Large intestine (tissue), 12 donors: ENCODE results near the gene ECSIT. TPM values are rescaled to one million over a fixed set of nuclear protein-coding genes. Genes with fewer than 3 reads are reported as not detected.
"Not testable (repeated sequence)": the region's sequence is repeated elsewhere in the genome, so short reads cannot be mapped to it uniquely, and the experiment has no call there.

Source experiments
- DNase-seq, 2 donors: peaks; one replicate each; pipeline versions ENCODE4 v3.0.0 to v3.0.0-alpha.2; 2013
- H3K27ac ChIP-seq: one replicate; pipeline ENCODE4 v1.5.1; 2013; ENCODE audit warnings: low read length
- H3K27me3 ChIP-seq: 2 replicates; pipeline ENCODE4 v1.6.1; 2013; ENCODE audit warnings: low read length; ENCODE audit not compliant: control insufficient read depth, insufficient read depth
- H3K36me3 ChIP-seq: 2 replicates; pipeline ENCODE4 v1.6.1; 2013; ENCODE audit warnings: low read length; ENCODE audit not compliant: control insufficient read depth, insufficient read depth
- H3K4me1 ChIP-seq: one replicate; pipeline ENCODE4 v1.6.1; 2013; ENCODE audit warnings: low read length; ENCODE audit not compliant: control insufficient read depth, insufficient read depth
- H3K4me3 ChIP-seq: one replicate; pipeline ENCODE4 v1.5.1; 2013; ENCODE audit warnings: low read length
- H3K9me3 ChIP-seq: one replicate; pipeline ENCODE4 v1.6.1; 2013; ENCODE audit warnings: mild to moderate bottlenecking, low read depth, low read length, moderate library complexity; ENCODE audit not compliant: control insufficient read depth
- WGBS: methylation state at CpG from one replicate; pipeline ENCODE4 v1.1.5; 2013; ENCODE audit warnings: low lambda C conversion rate; ENCODE audit not compliant: insufficient coverage; 5-methylcytosine and 5-hydroxymethylcytosine counted together
- long read RNA-seq, 11 donors: transcript quantifications; one replicate each; lab custom pipeline, GENCODE V29; 2026
- polyA plus RNA-seq: library from polyadenylated mRNA; unstranded; fragments of 120-200 nt; gene quantifications from one replicate; pipeline ENCODE4 v1.2.1, GENCODE V29; 2013

Gene ECSIT, protein sequence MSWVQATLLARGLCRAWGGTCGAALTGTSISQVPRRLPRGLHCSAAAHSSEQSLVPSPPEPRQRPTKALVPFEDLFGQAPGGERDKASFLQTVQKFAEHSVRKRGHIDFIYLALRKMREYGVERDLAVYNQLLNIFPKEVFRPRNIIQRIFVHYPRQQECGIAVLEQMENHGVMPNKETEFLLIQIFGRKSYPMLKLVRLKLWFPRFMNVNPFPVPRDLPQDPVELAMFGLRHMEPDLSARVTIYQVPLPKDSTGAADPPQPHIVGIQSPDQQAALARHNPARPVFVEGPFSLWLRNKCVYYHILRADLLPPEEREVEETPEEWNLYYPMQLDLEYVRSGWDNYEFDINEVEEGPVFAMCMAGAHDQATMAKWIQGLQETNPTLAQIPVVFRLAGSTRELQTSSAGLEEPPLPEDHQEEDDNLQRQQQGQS
- polyA plus RNA-seq: 43.2 TPM
- long read RNA-seq, donor 1, transcript ECSIT-202 (8 exons, 1,700 nt): major isoform, 5 of 9 reads
- long read RNA-seq, donor 1, partial matches to known transcripts: 0 of 9 reads
- long read RNA-seq, donor 1, other reads (novel, unspliced or antisense): 0 of 9 reads
- long read RNA-seq, donor 2, transcript ECSIT-202 (8 exons, 1,700 nt): major isoform, 8 of 12 reads
- long read RNA-seq, donor 2, partial matches to known transcripts: 0 of 12 reads
- long read RNA-seq, donor 2, other reads (novel, unspliced or antisense): 0 of 12 reads
- long read RNA-seq, donor 3: 0 reads
- long read RNA-seq, donor 4, partial matches to known transcripts: 0 of 2 reads
- long read RNA-seq, donor 4, other reads (novel, unspliced or antisense): 0 of 2 reads
- long read RNA-seq, donor 5, transcript ECSIT-202 (8 exons, 1,700 nt): major isoform, 7 of 12 reads
- long read RNA-seq, donor 5, partial matches to known transcripts: 0 of 12 reads
- long read RNA-seq, donor 5, other reads (novel, unspliced or antisense): 0 of 12 reads
- long read RNA-seq, donor 6, transcript ECSIT-202 (8 exons, 1,700 nt): major isoform, 13 of 19 reads
- long read RNA-seq, donor 6, partial matches to known transcripts: 0 of 19 reads
- long read RNA-seq, donor 6, other reads (novel, unspliced or antisense): 0 of 19 reads
- long read RNA-seq, donor 7, partial matches to known transcripts: 0 of 6 reads
- long read RNA-seq, donor 7, other reads (novel, unspliced or antisense): 0 of 6 reads
- long read RNA-seq, donor 8, transcript ECSIT-202 (8 exons, 1,700 nt): major isoform, 13 of 22 reads
- long read RNA-seq, donor 8, transcript ECSIT-205 (2 exons, 607 nt): minor isoform, 5 of 22 reads
- long read RNA-seq, donor 8, partial matches to known transcripts: 0 of 22 reads
- long read RNA-seq, donor 8, other reads (novel, unspliced or antisense): 0 of 22 reads
- long read RNA-seq, donor 9, transcript ECSIT-202 (8 exons, 1,700 nt): major isoform, 13 of 16 reads
- long read RNA-seq, donor 9, partial matches to known transcripts: 0 of 16 reads
- long read RNA-seq, donor 9, other reads (novel, unspliced or antisense): 0 of 16 reads
- long read RNA-seq, donor 10, transcript ECSIT-202 (8 exons, 1,700 nt): major isoform, 13 of 17 reads
- long read RNA-seq, donor 10, partial matches to known transcripts: 0 of 17 reads
- long read RNA-seq, donor 10, other reads (novel, unspliced or antisense): 0 of 17 reads
- long read RNA-seq, donor 11, partial matches to known transcripts: 0 of 5 reads
- long read RNA-seq, donor 11, other reads (novel, unspliced or antisense): 0 of 5 reads

DNA sequence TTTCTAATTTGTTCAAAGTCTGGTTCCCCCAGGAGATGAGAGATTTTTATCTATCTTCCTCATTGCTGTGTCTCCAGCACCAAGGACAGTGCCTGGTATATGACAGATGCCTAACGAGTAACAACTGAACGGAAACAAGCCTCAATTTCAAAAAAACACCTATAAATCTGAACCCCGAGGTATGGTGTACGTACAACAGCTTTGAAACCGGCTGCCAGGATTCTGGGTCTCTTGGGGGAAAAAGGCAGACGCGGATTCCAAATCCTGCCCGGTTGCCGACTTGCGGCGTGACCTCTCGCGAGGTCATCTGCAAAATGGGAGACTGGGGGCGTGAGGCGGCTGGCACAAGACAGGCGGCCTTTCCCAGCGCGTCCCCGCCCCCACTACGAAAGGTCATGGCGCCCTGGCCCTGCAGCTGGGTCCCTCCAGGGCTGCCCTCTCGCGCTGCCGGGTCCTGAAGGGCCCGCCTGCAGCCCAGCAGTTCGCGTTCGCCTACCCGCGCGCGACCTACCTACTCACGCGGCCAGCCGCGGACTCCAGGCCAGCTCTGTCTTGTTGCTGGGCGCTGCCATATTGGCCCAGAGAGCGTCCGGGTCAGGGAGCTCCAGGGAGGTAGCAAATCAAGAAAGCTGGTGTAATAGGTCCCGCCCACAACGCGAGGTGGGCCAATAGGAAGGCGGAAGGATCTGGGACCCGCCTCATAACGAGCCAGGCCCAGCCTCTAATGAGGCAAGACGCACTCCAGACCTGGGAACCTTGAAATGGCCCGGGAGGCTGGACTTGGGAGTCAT is at the start of gene ECSIT:
Gene ECSIT (minus strand): TSS at position 584 of the 791 bp plus-strand sequence. CDS start 9,964 bp downstream, outside the sequence.
- Histone ChIP-seq H3K27ac (peak within 1 kb of the TSS; percentile 94), H3K27me3 (no peaks in the 10 kb centered on the region), H3K36me3 (peaks cover 2% of the 10 kb centered on the region), H3K9me3 (no peaks in the 10 kb centered on the region), H3K4me1 (peaks cover 10% of the 10 kb centered on the region), H3K4me3 (peak within 1 kb of the TSS; percentile 99)
- no CpG with 5 or more reads among the region's 47 CpGs for WGBS
- peak; percentile 98 to 99 for DNase-seq

DNA sequence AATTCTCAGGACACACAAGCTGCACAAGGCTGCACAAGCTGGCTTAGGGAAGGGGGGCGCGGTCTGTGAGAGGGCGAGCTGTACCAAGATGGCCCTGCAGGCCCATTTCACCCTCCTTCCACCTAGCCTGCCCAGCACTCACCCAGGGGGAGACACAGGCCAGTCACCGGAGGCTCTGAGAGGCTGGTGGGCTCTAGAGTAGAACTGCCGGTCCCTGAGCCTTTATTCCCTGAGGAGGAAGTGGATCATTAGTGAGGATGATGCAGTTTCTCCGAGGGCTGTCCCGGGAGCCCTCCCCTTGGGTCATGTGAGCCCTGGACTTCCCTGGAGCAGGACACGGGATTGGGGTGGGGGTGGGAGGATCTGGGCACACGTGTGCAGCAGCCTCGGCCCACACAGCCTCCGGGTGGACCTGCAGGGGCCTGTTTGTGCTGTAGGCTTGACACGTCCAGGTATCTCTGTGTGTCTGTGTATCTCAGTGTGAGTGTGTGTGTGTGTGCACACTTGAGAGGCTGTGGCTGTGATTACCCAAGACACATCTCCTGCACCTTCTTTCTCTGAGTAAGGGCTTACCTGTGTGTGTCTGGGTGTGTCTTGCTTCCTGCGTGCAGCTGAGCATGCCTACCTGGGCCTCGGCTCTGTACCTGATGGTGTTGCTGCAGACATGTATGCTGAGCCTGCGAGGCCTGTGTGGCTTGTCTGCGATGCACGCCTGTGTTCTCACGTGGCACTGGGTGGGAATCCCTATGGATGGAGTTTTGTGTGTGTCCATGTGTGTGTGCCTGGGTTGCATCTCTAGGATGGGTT is 48.7 kb upstream of the ECSIT start, which contains the start of gene ACP5:
Gene ACP5 (minus strand): TSS at position 195 of the 807 bp plus-strand sequence. CDS start 328 bp downstream, outside the sequence.
- H3K4me1 ChIP-seq: no peaks in the 10 kb centered on the region
- peak; percentile 61 to 73 for DNase-seq
- H3K4me3 ChIP-seq: peak within 1 kb of the TSS; percentile 78
- no peaks in the 10 kb centered on the region for H3K9me3 ChIP-seq
- peak within 1 kb of the TSS; percentile 96 for H3K27ac ChIP-seq
- H3K27me3 ChIP-seq: no peaks in the 10 kb centered on the region
- WGBS: no CpG with 5 or more reads among the region's 18 CpGs
- peaks cover 21% of the 10 kb centered on the region for H3K36me3 ChIP-seq

DNA sequence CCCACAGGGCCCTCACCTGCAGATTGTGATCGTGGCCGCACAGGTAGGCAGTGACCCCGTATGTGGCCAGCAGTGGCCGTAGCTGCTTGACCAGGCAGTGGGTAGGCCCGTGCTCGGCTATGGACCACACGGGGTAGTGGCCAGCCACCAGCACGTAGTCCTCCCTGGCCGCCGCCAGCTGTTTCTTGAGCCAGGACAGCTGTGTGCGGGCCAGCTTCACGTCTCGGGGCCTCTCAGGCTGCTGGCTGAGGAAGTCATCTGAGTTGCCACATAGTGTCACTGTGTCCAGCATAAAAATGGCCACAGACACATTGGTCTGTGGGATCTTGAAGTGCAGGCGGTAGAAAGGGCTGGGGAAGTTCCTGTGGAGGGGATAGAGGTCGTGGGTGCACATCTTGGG is 47.3 kb upstream of the ECSIT start:
- no peaks in the 10 kb centered on the region for H3K4me1 ChIP-seq
- WGBS: no CpG with 5 or more reads among the region's 15 CpGs
- no peaks in the 10 kb centered on the region for H3K27me3 ChIP-seq
- H3K27ac ChIP-seq: no peak overlapping the region
- no peak overlapping the region for H3K4me3 ChIP-seq
- H3K9me3 ChIP-seq: no peaks in the 10 kb centered on the region
- peaks cover 21% of the 10 kb centered on the region for H3K36me3 ChIP-seq
- DNase-seq: no peak

DNA sequence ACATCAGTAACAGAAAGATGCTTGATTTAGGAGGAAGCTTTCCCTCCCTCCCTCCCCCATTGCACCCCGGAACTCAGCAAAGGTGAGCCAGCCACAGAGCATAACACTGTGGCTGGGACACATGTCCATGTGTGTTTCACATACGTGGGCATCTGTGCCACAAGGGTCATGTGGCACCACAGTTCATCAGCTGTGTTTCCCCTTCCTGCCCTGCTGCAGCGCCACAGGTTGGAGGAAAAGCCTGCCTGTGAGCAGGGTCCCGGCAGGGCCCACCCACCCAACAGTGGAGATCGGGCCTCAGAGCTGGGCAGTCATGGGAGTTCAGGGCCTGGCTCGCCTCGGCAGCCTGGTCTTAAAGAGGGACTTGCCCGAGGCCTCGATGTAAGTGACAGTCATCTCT is 45.8 kb upstream of the ECSIT start:
- peaks cover 21% of the 10 kb centered on the region for H3K36me3 ChIP-seq
- H3K4me3 ChIP-seq: no peak overlapping the region
- DNase-seq: no peak
- no CpG with 5 or more reads among the region's 9 CpGs for WGBS
- H3K27ac ChIP-seq: no peak overlapping the region
- H3K9me3 ChIP-seq: no peaks in the 10 kb centered on the region
- H3K4me1 ChIP-seq: no peaks in the 10 kb centered on the region
- no peaks in the 10 kb centered on the region for H3K27me3 ChIP-seq

DNA sequence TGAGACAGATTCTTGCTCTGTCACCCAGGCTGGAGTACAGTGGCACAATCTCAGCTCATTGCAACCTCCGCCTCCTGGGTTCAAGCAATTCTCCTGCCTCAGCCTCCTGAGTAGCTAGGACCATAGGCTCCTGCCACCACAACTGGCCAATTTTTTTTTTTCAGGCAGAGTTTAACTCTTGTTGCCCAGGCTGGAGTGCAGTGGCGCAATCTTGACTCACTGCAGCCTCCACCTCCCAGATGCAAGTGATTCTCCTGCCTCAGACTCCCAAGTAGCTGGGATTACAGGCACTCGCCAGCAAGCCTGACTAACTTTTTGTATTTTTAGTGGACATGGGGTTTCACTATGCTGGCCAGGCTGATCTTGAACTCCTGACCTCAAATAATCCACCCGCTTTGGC is 44.8 kb upstream of the ECSIT start:
- H3K4me3 ChIP-seq, DNase-seq, H3K9me3 ChIP-seq, H3K4me1 ChIP-seq, H3K27ac ChIP-seq, H3K27me3 ChIP-seq: not testable (repeated sequence)
- H3K36me3 ChIP-seq: peaks cover 21% of the 10 kb centered on the region
- 80% methylated on average over 1 of the region's 4 CpGs for WGBS

DNA sequence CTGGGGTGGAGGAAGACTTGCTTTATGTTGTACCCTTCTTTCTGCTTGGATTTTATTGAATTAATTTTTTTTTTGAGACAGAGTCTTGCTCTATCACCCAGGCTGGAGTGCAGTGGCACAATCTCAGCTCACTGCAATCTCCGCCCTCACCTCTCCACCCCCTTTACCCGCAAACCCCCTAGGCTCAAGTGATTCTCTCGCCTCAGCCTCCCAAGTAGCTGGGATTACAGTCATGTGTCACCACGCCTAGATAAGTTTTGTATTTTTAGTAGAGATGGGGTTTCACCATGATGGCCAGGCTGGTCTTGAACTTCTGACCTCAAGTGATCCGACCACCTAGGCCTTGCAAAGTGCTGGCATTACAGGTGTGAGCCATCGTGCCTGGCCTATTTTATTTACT is 44.4 kb upstream of the ECSIT start:
- not testable (repeated sequence) for H3K4me3 ChIP-seq, H3K9me3 ChIP-seq, H3K27me3 ChIP-seq, DNase-seq, H3K4me1 ChIP-seq, H3K27ac ChIP-seq
- no CpG with 5 or more reads among the region's 6 CpGs for WGBS
- peaks cover 21% of the 10 kb centered on the region for H3K36me3 ChIP-seq

DNA sequence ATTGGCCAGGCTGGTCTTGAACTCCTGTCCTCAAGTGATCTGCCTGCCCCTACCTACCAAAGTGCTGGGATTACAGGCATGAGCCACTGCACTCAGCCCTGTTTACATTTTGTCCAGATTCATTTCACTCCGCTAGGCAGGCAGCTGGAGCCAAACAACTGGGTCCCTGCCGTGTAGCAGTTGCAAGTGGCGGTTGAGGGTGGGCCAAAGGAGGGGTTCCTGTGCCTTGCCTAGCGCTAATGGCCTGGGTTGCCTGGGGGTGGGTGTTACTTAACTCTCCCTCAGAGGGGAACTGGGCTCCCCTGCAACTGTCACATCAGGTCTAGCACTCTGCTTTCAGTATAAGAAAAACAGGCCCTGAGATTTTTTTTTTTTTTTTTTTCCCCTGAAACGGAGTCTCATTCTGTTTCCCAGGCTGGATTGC is 41.1 kb upstream of the ECSIT start:
- no CpG with 5 or more reads among the region's 5 CpGs for WGBS
- Histone ChIP-seq H3K4me1 (no peaks in the 10 kb centered on the region), H3K9me3 (no peaks in the 10 kb centered on the region), H3K4me3 (no peak overlapping the region), H3K36me3 (peaks cover 5% of the 10 kb centered on the region), H3K27ac (no peak overlapping the region), H3K27me3 (no peaks in the 10 kb centered on the region)
- no peak for DNase-seq

DNA sequence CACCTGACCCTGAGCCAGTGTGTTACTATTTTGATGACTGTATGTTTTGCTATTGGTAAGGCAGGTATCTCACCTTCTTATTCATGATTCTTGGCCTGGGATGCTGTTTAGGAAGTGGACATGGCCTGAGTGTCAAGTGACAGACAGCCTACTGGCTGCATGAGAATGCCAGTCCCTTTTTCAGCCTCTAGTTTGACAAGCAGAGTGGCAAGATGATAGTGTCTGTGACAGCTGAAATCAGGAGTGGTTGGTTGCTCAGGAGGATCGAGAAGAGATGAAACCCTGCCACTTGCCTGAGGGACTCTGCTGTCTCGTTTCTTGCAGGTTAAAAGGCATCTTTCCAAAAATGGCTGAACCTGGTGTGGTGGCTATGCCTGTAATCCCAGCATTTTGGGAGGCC is 37.2 kb upstream of the ECSIT start:
- no peak for DNase-seq

More for the DNA sequence above, 37.2 kb upstream of the ECSIT start:
- Histone ChIP-seq H3K9me3 (no peaks in the 10 kb centered on the region), H3K36me3 (no peaks in the 10 kb centered on the region), H3K27me3 (no peaks in the 10 kb centered on the region), H3K4me1 (no peaks in the 10 kb centered on the region), H3K27ac (no peak overlapping the region), H3K4me3 (no peak overlapping the region)
- WGBS: no CpG with 5 or more reads among the region's 2 CpGs
